Neural progenitor cell (in vitro differentiated cells): Measurements from ENCODE around the gene UBA6.

Experiments used
- CTCF ChIP-seq: fragments of 200-600 bp; sonication (generic); IDR thresholded peaks from 2 replicates; pipeline ENCODE4 v1.5.1; 2017; ENCODE audit warnings: antibody characterized with exemption, mild to moderate bottlenecking
- EZH2phosphoT487 ChIP-seq: fragments of 200-600 bp; sonication (generic); IDR thresholded peaks from 2 replicates; pipeline ENCODE4 v1.6.1; 2017; ENCODE audit warnings: antibody characterized with exemption

GRCh38 chr4:67576538-67576937, 124.4 kb downstream of the UBA6 start:
- TF ChIP-seq CTCF, result no peak
- no peak for TF ChIP-seq EZH2phosphoT487
